Kidney capillary endothelial cell (primary cell): ENCODE measurements around the gene TECPR2.
"Not testable (repeated sequence)": the region's sequence is repeated elsewhere in the genome, so short reads cannot be mapped to it uniquely, and the experiment has no call there.

Source experiments
- DNase-seq: peaks from one replicate; pipeline ENCODE4 v3.0.0-alpha.2; 2018; ENCODE audit warnings: low spot score

The TECPR2 gene, protein sequence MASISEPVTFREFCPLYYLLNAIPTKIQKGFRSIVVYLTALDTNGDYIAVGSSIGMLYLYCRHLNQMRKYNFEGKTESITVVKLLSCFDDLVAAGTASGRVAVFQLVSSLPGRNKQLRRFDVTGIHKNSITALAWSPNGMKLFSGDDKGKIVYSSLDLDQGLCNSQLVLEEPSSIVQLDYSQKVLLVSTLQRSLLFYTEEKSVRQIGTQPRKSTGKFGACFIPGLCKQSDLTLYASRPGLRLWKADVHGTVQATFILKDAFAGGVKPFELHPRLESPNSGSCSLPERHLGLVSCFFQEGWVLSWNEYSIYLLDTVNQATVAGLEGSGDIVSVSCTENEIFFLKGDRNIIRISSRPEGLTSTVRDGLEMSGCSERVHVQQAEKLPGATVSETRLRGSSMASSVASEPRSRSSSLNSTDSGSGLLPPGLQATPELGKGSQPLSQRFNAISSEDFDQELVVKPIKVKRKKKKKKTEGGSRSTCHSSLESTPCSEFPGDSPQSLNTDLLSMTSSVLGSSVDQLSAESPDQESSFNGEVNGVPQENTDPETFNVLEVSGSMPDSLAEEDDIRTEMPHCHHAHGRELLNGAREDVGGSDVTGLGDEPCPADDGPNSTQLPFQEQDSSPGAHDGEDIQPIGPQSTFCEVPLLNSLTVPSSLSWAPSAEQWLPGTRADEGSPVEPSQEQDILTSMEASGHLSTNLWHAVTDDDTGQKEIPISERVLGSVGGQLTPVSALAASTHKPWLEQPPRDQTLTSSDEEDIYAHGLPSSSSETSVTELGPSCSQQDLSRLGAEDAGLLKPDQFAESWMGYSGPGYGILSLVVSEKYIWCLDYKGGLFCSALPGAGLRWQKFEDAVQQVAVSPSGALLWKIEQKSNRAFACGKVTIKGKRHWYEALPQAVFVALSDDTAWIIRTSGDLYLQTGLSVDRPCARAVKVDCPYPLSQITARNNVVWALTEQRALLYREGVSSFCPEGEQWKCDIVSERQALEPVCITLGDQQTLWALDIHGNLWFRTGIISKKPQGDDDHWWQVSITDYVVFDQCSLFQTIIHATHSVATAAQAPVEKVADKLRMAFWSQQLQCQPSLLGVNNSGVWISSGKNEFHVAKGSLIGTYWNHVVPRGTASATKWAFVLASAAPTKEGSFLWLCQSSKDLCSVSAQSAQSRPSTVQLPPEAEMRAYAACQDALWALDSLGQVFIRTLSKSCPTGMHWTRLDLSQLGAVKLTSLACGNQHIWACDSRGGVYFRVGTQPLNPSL (N-terminal part only)

GRCh38 chr14:102362545-102363181 is at the start of gene TECPR2, which contains the start of gene CINP:
TECPR2 (plus strand) TSS chr14:102362941; CDS start chr14:102376722, 13,781 bp downstream.
CINP (minus strand) TSS chr14:102362890; CDS start chr14:102362851, 39 bp downstream.
- peak; percentile 91 for DNase-seq

GRCh38 chr14:102314242-102315011 is 48.3 kb upstream of the TECPR2 start:
- peak; percentile 79 for DNase-seq

- no peak for DNase-seq
Observed at GRCh38 chr14:102315121-102315520, 47.6 kb upstream of the TECPR2 start.

DNA sequence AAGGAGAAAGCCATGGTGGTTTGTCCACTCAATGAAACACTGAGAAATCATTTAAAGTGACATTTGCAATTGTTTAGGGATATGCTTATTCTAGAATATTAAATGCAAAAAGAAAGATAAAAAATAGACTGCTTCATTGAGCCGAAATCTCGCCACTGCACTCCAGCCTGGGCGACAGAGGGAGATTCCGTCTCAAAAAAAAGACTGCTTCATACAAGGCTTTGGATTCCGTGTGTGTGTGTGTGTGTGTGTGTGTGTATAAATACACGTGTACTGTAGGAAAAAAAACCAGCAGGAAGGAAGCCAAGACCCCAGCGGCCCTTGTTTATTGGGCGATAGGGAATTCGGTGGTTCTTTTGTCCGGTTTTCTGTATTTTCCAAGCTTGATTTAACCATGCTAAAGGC is 46.4 kb upstream of the TECPR2 start:
- DNase-seq: no peak

DNA sequence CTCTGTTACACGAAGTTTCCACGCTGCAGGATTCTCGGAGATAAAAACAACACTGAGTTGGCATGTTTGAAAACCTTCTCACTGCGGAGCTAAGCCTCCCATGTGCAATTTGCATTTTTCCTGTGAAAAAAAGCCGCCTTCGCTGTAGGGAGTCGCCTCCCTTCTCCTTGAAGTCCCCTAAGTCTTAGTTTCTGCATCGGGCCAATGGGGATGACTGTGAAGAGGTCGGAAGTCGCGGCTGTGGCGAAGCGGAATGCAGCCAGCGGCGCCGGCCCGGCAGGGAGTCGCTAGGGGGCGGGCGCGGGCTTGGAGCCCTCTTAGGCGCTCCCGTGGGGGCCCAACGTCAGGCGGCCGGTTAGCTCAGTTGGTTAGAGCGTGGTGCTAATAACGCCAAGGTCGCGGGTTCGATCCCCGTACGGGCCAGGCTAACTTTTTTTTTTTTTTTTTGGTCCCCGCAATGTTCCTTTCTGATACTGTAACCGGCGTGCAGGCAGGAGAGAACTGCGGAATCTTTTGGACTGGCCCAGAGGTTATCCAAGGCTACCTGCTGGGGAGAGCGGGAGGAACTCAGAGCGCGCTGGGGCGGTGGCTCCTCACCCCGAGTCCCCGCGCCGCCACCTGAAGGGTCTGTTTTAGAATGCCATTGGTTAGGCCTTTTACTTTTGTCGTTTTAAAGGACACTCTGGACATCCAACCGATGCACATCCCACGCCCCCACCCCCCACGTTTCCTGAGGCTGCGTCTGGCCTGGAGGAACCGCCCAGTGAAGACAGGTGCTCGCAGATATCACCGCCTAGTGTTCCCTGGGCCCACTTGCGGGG is 45.8 kb upstream of the TECPR2 start:
- peak; percentile 86 for DNase-seq

DNA sequence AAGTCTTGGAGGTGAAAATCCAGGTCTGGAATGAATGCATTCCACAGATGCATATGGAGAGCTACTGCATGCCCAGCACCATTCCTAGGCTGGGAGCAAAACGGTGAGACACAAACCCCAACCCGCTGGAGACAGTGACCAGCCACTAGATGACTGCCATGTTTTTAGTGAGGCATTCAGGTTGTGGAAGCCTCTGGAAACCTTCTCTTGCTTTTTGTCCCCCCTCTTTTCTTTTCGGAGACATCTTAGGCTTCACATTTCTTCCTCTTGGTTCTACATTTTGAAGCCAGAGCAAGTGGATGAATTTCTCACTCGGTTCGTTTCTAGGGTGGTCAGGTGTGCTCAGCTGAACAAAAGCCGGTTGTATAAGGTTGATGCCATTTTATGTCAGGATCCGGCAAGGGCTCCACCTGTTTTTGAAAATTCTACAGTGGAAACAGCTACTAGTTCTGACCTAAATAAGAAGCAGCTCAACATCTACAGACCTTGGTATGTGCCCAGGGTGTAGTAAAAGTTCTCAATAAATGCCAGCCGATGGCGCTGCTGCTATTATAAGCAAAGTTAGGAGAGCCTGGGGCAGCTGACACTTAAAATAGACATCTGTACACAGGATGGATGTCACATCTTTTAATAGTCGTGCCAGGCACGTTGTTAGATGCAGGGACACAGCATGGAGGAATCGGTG is 45.0 kb upstream of the TECPR2 start:
- no peak for DNase-seq

DNA sequence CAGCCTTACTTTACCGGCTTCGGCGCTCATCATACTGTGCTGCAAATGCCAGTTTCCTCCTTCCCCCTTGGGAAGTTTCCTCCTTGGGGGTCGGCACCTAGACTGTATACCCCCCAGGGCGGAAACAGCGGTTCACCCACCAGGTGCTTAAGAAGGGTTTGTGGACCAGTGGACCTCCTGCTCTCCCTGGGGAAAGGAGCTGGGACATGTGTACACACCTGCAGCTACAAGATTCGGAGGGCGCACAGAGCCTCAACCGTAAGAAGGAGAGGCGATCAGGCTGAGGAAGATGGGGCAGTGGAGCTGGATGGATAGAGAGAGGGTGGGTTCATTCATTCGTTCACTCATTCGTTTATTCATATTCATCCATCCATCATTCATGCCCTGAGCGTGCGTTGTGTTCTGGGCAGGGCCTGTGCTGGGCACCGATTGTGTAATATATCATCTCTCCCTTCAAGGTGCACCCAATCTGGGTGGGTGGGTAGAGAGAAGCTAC is 43.9 kb upstream of the TECPR2 start:
- no peak for DNase-seq

DNA sequence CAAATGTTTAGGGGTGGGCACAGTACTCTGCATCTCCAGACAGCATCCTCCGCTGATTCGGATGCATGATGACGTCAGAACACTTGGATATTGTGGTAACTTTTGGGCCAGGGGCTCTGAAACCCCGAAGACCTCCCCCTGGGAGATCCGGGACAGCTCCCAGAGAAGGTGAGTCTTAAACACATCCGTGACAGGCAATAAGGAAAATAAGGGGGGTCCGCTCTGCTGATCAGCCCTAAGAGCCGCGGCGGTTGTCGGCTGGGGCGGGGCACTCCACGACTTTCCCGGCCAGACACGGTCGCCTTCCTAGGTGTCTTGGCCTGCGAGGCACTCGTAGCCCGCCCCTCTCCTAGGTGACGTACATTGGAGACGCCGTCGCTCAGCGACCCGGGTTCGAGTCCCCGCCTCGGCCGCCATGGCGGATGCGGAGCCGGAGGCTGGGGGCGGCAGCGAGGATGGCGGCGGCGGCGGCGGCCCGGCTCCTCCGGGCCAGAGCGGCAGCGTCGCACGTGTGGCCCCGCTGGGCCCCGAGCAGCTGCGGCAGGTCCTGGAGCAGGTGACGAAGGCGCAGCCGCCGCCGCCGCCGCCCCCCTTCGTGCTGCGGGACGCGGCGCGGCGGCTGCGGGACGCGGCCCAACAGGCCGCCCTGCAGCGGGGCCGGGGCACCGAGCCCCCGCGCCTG is 43.2 kb upstream of the TECPR2 start, which contains the start of gene ZNF839:
ZNF839 (plus strand) TSS at position 396 of the 682 bp plus-strand sequence; CDS start at position 416, 20 bp downstream.
- DNase-seq: peak; percentile 85

DNA sequence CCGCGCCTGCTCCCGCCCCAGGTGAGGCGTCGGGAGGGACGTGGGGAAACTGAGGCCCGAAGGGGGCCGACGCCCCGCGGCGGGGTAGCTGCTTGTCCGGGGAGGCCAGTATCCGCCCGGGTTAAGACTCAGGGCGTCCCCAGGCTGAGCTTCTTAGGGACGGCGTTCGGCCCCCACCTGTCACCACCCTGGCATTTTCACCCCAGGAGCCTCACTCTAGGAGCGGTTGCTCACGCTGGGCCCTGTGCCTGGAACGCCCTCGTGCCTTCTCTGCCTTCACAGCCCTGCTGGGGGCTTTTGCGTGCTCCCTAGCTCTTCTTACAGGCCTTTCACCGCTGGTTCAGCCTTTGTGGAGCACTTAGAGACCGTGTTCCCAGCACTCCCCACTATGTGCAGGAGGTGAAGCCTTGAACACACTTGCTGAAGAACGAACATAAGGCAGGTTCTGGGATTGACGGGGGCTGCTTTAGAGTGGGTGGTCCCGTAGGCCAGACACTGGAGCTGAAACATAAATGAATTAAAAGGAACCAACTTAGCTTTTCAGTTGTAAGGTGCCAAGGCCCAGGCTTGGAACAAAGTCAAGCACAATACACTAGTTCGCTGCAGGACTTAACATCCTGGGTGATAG is 42.6 kb upstream of the TECPR2 start:
- no peak for DNase-seq

DNA sequence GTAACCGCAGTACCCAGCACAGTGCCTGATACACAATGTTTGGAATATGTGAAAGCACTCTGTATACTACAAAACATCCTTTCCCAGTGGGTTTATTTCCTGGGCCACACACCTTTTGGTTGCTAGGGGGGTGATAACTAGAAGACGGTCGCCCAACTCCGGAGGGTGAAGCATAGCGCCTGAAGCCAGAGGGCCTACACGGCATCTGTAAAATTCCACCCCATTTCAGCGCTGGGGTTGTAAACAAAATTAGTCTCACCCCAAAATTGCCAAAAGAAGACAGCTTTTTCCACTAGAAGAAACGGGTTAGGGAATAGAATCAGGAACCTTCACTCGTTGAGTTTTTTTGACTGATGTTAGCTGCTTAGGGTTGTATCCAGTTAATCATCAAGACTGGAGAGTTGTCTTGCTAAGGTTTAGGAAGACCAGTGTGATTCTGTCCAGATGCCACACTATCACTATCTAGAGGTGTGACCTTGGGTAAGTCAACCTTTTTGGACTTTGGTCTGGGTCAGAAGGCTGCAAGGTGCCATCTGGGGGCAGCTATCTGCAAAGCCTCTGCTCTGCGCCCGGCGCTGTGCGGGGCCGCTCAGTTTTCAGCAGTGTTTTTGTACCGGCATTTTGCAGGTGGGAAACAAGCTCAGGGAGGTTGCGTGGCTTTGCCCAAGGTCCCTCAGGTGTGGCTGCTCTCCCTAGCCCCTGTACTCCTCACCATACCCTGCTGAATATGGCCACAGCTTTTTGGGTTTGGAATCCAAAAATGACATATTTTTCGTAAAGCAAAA is 41.9 kb upstream of the TECPR2 start:
- DNase-seq: no peak

DNA sequence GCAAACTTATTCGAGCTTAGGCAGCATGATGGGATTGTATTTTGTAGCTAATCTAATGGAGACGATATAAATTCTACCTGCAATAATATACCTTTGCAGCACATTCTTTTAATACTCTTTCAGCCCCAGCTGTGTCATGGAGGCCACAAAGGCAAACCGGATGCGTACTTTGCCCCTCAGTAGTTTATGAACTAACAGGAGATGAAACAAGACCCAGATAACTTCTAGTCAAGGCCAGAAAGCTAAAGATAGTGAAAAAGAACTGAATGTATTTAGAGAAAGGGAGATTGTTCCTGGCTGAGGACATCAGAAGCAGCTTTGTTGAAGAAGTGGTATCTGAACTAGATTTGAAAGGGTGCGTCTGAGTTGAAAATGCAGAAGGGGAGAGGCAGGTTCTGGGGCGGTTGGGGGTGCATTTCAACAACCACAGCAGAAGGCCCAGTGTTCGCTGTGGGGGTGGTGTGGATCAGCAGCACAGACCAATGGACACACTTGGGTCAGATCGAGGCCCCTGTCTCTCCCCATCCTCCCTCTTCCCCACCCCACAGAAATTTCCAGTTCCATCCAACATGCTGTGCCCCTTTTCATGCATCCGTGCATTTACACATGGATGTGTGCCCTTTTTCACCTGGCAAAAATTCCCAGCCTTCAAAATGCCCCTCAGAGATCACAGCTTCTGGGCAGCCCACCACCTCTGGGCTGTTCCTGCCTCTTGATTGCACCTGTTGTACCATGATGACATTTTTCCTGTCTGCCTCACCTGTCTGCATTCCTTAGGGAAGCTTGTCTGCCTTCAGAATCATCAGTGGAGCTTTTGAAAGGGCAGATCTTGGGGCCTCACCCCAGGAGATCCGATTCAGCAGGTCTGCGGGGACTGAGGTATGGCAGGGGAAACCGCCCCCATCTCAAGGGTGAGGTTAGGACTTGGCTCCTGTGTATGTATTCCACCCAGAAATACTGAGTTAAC is 41.0 kb upstream of the TECPR2 start:
- no peak for DNase-seq

GRCh38 chr14:102323102-102323501 is 39.6 kb upstream of the TECPR2 start:
- DNase-seq: no peak

DNA sequence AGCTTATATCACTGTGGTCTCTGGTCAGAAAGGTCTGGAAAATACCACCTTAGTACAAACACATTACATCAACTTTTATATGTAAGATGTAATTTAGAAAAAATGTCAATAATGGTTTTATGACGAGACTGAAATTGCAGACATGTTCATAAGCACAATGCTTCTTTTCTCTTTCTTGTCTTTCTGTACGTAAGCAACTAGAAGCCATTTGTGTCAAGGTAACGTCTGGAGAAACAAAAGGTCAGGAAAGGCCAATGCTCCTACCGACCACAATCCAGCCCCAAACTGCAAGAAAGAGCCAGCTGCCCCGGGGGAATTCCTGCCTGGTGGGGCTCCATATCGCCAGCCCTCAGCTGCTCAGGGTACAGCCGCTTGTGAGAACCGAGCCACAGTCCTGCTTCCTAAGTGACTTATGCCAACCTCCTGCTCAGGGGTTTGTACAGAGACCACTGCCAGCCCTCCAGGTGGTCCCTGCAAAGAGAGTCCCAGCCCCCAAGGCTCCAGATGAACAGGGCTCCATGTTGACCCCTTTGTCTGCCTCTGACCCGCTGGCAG is 36.9 kb upstream of the TECPR2 start:
- no peak for DNase-seq

DNA sequence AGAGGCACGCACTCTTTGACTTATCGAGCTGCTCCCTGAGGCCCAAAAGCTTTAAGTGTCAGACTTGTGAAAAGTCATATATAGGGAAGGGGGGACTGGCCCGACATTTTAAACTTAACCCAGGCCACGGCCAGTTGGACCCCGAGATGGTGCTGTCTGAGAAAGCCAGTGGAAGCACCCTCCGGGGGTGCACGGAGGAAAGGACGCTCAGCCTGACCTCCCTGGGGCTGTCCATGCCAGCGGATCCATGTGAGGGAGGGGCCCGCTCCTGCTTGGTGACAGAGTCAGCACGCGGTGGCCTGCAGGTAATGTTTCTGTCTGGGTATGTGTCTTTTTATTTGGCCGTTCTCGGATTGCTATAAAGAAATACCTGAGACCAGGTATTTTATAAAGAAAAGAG is 36.2 kb upstream of the TECPR2 start:
- DNase-seq: no peak

- not testable (repeated sequence) for DNase-seq
Observed at GRCh38 chr14:102329381-102329780, 33.4 kb upstream of the TECPR2 start.

GRCh38 chr14:102330806-102331205 is 31.9 kb upstream of the TECPR2 start:
- no peak for DNase-seq
